ENCODE data around the gene ACOD1. TPM values are rescaled to one million over a fixed set of nuclear protein-coding genes. Genes with fewer than 3 reads are reported as not detected.

Gene ACOD1
- total and polyA plus RNA-seq, 8 donors = 1.6 TPM; not detected in 7

- intact Hi-C loops (cut with DNase I) = no loop called here
- Histone ChIP-seq H3K4me1 (peaks cover 7 to 10% of the 10 kb centered on the region in 2 donors), H3K27me3 (peaks cover 6 to 49% of the 10 kb centered on the region in 2 donors), H3K4me3 (peak overlapping the region; percentile 8 to 15), H3K9me3 (no peaks in the 10 kb centered on the region), H3K36me3 (no peaks in the 10 kb centered on the region), H3K27ac (no peak overlapping the region)
- DNase-seq = peak; percentile 56 to 99 (median 82)
- peak; percentile 100 for ATAC-seq
- TF ChIP-seq CTCF (IDR thresholded peaks at IDR 0.05) = peak; percentile 97 to 98
Measured at GRCh38 chr13:76980075-76980718, 31.9 kb downstream of the ACOD1 start.

DNA sequence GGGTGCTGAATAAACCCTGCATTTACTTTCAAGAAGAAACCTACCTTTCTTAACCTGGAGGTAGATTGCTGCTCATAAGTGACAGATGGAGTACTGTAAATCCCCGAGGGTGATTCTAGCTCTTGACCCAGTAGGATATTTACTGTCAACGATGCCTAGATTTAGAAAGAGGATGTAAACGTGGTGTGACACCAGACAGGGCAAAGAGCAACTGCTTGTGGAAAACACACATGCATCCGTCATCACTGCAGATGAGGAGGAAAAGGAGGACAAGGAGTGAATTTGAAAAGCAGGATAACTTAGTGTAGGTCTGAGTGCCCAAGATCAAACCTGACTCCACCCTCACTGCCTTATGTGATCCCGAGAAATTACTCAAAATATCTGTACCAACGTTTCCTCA, 33.8 kb downstream of the ACOD1 start:
- Histone ChIP-seq H3K27me3 (peaks cover 6 to 38% of the 10 kb centered on the region in 2 donors), H3K9me3 (no peaks in the 10 kb centered on the region), H3K4me1 (peaks cover 7 to 10% of the 10 kb centered on the region in 2 donors), H3K27ac (no peak overlapping the region), H3K36me3 (no peaks in the 10 kb centered on the region), H3K4me3 (no peak overlapping the region)
- intact Hi-C loops (cut with DNase I) = no loop called here
- TF ChIP-seq CTCF (IDR thresholded peaks at IDR 0.05) = no peak
- no peak for DNase-seq
- no peak for ATAC-seq

DNA sequence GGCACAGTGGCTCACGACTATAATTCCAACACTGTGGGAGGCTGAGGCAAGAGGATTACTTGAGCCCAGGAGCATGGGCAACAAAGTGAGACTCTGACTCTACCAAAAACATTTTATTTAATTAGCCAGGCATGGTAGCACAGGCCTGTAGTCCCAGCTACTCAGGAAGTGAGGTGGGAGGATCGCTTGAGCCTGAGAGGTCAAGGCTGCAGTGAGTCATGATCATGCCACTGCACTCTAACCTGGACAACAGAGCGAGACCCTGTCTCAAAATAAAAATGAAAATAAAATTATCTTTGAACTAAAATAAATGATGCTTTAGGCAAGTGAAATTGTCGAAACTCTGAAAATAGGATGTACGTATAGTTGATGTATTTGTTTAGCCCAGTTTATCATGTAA, 35.4 kb downstream of the ACOD1 start:
- no peak overlapping the region for H3K27ac ChIP-seq
- no peak for ATAC-seq
- no peak for TF ChIP-seq CTCF (IDR thresholded peaks at IDR 0.05)
- H3K27me3 ChIP-seq = peaks cover 6 to 29% of the 10 kb centered on the region in 2 donors
- H3K9me3 ChIP-seq = no peaks in the 10 kb centered on the region
- H3K4me3 ChIP-seq = no peak overlapping the region
- DNase-seq = no peak
- intact Hi-C loops (cut with DNase I) = no loop called here
- peaks cover 7 to 10% of the 10 kb centered on the region in 2 donors for H3K4me1 ChIP-seq
- H3K36me3 ChIP-seq = no peaks in the 10 kb centered on the region

GRCh38 chr13:76991432-76991795, 43.1 kb downstream of the ACOD1 start:
- Histone ChIP-seq H3K9me3 (no peaks in the 10 kb centered on the region), H3K4me3 (peak overlapping the region; percentile 59 to 79), H3K4me1 (peaks cover 0 to 30% of the 10 kb centered on the region in 2 donors), H3K27me3 (no peaks in the 10 kb centered on the region), H3K36me3 (peaks cover 0 to 6% of the 10 kb centered on the region in 2 donors), H3K27ac (peak overlapping the region; percentile 86 to 93)
- DNase-seq (peak in 2 of 4 donors; percentile 26 to 43), ATAC-seq (peak; percentile 16)
- intact Hi-C loops (cut with DNase I) = no loop called here
- TF ChIP-seq CTCF (IDR thresholded peaks at IDR 0.05) = no peak

DNA sequence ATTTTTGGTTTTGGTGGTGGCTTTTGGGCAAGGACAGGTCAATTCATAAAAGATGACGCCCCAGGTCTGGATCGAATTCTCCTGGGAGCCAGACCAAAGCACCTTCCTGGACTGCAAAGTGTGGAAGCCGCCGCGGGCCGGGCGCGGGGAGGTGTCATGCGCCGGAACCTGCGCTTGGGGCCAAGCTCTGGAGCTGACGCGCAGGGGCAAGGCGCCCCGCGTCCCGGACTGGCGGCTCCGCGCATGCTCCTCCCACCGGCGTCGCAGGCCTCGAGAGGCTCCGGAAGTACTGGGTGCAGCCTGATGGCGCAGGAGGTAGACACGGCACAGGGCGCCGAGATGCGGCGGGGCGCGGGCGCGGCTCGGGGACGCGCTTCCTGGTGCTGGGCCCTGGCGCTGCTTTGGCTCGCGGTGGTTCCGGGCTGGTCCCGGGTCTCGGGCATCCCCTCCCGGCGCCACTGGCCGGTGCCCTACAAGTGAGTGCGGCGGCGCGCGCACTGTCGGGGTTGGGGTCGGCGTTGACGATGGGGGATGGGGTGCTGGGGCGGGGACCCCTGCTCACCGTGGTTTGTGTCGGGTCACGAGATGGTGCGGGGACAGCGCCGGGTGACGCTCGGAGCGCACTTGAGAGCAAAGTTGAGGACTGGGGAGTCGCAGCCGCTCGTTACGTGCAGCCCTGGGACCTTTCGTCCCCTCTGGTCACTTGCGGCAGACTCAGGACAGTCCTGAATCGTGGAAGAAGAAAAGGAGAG, 43.7 kb downstream of the ACOD1 start, which contains the start of gene CLN5:
Gene CLN5 (plus strand): TSS at position 286 of the 752 bp plus-strand sequence. CDS start 18 bp downstream, at position 304.
- DNase-seq = peak; percentile 86 to 99 (median 96)
- Histone ChIP-seq H3K27me3 (no peaks in the 10 kb centered on the region), H3K4me3 (peak within 1 kb of the TSS; percentile 59 to 79), H3K36me3 (peaks cover 0 to 12% of the 10 kb centered on the region in 2 donors), H3K9me3 (no peaks in the 10 kb centered on the region), H3K27ac (peak within 1 kb of the TSS; percentile 86 to 93), H3K4me1 (peaks cover 0 to 30% of the 10 kb centered on the region in 2 donors)
- intact Hi-C loops (cut with DNase I) = no loop called here
- TF ChIP-seq CTCF (IDR thresholded peaks at IDR 0.05) = peak in 1 of 2 donors; percentile 31
- ATAC-seq = peak; percentile 98
